Activated CD8-positive, alpha-beta memory T cell treated with anti-CD3 and anti-CD28 coated beads, Interleukin-2, amount 50 U/mL, for 48 hours (primary cell): ENCODE results near the gene PLAAT2.

Experiments used
- DNase-seq: peaks from one replicate; pipeline ENCODE4 v3.0.0-alpha.2; 2020

The PLAAT2 gene

DNA sequence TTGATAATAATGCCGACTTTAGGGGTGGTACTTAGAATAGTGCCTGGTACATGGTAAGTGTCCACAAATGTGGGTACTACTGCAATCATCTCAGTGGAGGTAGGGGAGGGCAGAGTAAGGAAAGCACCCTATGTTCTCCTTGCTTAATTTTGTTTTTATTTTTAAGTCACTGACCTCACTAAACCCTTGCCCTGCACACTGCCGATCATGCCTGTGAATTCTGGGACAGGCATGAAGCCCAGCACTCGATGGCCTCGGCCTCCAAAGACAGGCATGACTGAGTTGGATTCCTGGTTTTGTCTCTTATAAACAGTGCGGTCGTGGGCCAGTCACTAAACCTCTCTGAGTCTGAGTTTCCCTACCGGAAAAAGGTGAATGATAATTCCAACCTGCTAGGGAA lies 50.4 kb downstream of the PLAAT2 start:
- no peak for DNase-seq

DNA sequence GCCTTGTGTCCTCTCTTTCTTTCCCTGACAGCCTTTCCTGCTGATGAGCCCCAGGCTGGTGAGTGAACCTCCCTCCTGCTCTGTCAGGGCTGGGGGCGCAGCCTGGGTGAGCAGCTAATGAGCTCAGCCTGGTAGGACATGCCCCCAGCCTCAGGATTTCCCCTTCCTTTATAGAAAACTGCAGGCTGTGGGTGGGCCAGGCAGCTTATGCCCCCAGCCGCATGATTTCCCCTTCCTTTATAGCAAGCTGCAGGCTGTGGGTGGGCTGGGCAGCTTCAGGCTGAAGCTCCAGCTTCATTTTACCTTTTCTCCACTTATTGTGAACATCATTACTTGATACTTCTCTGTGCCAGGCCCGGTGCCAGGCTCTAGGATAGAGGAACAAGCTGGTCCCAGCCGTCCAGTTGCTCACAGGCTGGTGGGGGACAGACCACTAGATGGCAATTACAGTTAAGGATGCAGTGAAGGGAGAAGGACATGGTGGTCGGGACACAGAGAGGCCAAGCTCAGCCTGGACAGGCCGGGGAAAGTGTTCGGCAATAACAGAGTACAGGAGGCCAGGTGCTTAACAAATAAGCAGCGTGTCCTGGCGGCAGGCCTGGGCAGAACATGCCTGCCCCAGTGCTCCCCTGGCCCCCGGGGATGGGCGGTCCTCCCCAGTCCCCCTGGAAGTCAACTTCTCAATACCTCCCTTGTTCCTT lies 52.0 kb downstream of the PLAAT2 start:
- no peak for DNase-seq

DNA sequence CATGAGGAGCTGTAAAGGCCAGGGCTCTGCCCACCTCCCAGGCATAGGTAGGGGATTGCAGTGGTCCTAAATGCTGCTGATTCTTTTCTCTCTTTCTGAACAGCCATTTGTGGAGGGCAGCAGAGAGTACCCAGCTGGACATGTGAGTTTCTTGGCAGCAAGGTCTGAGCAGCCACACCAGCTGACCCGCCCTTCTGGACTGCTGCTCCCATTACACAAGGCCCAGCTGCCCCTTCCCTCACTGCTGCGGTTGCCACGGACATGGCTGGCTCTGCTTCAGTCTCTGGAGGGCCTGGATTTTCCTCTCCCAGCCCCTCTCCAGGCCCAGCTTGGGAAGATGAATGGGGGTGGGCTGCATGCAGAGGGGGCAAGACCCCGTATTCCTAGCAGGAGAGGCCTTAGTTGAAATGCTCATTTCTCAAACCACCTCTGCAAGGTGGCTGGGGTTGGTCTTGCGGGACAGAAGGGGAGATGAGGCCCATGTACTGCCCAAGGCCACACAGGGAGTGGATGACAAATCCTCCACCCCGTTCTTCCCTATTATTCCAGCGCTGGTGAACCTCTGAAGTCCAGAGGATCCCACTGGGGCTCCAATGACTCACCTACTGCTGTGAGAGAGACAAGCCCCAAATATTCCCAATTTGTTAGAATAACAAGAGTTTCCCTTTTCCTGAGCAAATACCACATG lies 52.7 kb downstream of the PLAAT2 start:
- no peak for DNase-seq

DNA sequence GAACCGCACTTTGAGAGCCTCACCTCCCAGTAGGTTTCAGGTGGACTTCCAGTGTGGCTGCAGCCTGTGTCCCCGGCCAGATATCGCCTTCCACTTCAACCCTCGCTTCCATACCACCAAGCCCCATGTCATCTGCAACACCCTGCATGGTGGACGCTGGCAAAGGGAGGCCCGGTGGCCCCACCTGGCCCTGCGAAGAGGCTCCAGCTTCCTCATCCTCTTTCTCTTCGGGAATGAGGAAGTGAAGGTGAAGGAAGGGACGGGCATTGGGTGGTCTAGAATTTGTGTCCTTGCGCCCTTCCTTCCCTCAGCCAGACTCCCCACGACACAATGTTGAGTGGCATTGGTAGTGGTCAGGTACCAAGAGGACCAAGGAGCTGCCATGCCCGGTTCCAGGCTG lies 54.4 kb downstream of the PLAAT2 start:
- DNase-seq: no peak

DNA sequence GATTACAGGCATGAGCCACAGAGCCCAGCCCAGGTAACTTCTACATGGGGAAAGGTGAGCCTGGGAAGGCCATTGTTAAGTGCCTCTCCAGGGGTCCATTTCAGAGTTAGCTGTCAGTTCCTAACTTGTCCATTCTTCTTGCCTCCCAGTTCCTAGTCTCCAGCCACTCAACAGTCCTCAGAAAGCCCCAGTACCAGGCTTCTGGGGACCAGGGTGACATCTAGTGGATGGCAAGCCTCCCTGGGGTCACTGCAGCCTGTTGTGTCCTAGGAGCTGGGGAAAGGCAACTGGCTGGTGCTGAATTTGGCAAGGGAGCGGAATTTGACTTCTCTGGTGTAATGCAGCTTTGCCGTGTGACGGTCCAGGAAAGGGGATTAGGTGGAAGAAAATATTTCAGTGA lies 55.2 kb downstream of the PLAAT2 start:
- no peak for DNase-seq

DNA sequence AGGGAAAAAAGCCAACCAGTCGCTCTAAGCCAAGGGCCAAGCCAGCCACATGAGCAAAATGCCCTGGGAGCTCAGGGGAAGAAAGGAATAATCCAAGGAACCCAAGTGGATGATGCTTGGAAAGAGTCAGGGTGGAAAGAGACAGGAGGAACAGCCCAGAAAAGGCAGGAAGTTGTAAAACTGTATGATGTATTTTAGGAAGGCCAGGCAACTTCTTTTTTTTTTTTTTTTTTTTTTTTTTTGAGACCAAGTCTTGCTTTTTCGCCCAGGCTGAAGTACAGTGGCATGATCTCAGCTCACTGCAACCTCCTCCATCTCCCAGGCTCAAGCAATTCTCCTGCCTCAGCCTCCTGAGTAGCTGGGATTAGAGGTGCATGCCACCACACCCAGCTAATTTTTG lies 55.7 kb downstream of the PLAAT2 start:
- no peak for DNase-seq

DNA sequence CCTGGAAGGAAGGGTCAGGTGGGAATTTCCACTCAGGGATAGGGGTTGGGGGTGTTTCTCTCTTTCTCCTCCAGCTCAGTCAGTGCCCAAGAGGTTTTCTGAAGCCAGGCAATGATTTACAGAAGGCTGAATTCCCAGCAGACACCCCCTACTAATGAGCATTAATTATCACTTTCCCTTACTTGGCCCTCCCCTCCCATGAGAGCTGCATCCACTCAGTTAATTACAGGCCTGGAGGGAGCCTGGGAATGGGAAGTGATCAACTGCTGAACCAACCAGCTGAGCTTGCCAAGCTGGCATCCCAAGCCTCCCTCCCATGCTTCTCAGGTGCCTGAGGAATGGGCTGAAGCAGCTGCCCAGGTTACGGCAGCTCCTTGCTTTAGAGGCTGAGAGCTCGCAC lies 56.3 kb downstream of the PLAAT2 start:
- no peak for DNase-seq

DNA sequence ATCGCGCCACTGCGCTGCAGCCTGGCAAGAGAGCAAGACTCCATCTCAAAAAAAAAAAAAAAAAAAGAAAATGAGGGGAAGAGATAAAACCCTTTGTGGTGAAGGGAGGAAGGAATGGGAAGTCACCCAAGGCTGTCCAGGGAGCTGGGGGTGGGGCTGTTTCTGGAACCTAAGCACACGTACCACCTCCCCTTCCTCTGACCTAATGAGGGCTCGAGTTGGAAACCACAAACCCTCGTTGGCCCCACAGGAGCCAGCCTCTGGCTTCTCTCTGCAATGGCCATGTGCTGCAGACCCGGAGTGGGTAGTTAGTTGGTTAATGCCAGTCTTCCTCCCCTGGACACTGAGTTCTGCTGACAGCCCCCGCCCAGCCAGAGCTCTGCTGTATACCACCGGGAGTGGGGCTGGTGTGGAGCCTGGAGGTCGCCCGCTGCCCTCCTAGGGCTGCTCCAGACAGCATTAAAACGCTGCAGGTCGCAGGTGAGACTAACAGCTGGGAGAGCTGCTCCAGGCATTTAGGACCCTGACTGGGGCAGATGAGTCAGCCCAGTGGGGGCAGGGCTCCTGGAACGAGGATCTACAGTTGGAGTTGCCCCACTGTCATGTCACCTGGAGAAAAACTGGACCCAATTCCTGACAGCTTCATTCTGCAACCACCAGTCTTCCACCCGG lies 57.2 kb downstream of the PLAAT2 start, which contains the start of gene LGALS12:
Gene LGALS12 (plus strand): TSS at position 228 of the 672 bp plus-strand sequence. CDS start 375 bp downstream, at position 603.
- no peak for DNase-seq

DNA sequence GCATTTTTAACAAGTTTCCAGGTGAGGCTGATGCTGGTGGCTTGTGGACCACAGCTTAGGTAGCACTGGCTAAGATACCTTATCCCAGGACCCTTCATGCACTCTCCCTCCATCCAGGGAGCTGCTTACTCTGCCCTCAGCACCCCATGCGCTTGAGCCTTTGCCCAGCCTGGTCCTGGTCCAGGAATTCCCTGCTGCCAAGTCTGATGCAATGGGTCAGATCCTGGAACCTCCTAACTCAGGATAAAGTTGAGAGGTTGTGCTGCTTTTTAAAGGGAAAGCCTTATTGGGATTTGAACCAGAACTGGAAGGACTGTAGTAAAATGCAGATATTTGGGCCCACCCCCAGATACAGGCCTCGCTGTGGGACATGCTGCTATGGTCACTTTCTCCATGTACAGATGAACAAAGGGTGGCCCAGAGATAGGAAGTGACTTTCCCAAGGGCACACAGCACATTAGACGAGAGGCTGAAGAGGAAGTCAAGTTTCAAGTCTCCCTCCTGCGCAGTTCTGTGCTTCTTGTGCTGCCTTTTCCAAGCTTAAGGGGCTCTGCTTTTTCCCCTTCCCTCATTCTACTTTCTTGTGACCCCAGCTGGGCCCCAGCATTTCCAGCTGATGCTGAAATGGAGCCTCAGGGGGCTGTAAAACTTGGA lies 58.1 kb downstream of the PLAAT2 start:
- no peak for DNase-seq

DNA sequence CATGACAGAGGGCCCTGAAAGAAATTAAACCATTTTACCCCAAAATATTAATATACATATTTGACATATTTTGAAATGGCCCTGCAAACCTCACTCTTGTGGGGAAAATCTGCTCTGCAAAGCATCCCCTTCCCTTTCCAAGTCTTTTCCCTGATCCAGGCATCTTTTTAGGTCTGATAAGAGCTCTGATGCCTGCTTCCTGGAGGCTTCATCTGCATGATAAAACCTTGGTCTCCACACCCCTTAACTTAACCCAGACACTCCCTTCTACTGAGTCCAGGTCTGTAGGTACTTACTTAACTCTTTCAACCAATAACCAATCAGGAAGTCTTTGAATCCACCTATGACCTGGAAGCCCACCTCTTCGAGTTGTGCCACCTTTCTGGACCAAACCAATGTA lies 59.1 kb downstream of the PLAAT2 start:
- DNase-seq: no peak

DNA sequence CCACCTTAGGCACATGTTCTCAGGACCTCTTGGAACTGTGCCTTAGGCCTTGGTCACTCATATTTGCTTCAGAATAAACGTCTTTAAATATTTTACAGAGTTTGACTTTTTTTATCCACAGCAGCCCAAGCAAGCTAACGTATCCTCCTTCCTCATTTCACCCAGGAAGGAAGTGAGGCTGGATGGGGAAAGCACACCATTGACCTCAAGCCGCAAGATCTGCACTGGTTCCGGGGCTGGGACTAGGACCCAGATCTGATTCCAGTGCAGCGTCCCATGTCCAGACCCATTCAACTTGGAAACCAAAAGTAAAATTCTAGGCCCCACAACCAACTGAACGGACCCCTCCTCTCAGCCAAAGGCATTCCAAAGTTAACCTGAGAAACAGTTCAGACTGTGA lies 59.7 kb downstream of the PLAAT2 start:
- no peak for DNase-seq
